Smooth muscle cell of bladder (primary cell): Measurements from ENCODE around the gene ZMIZ1. TPM values are rescaled to one million over a fixed set of nuclear protein-coding genes. Genes with fewer than 3 reads are reported as not detected.

Experiments
- total RNA-seq: library from RNA; depleted of rRNA; stranded (reverse); fragments of >200 nt; gene quantifications from 2 replicates; pipeline ENCODE4 v1.2.3, GENCODE V29; 2014

ZMIZ1 gene
- 8.5 and 22.1 TPM in 2 replicates for total RNA-seq

GRCh38 chr10:79068562-79069324, at the start of gene ZMIZ1:
ZMIZ1 (plus strand) TSS chr10:79068966; CDS start chr10:79201633, 132,667 bp downstream.

GRCh38 chr10:79347226-79347893, 278.6 kb downstream of the ZMIZ1 start, which contains the start of gene PPIF:
PPIF (plus strand) TSS chr10:79347469; CDS start chr10:79347549, 80 bp downstream.

